HG03520 (cell line): ENCODE measurements around the gene KRTAP12-2.
"Not testable (repeated sequence)": the region's sequence is repeated elsewhere in the genome, so short reads cannot be mapped to it uniquely, and the experiment has no call there.

ENCODE experiments used
- ATAC-seq: cut with Tn5 transposase; IDR thresholded peaks from one replicate; pipeline ENCODE4 v1.9.1; 2021; ENCODE audit warnings: mild to moderate bottlenecking, moderate library complexity; ENCODE audit not compliant: unreplicated experiment

KRTAP12-2 gene

GRCh38 chr21:44702973-44703730 is 36.4 kb upstream of the KRTAP12-2 start:
- ATAC-seq, result no peak

GRCh38 chr21:44702111-44702972 is 35.6 kb upstream of the KRTAP12-2 start:
- ATAC-seq, result no peak

- no peak for ATAC-seq
Observed at GRCh38 chr21:44701541-44701940, 34.8 kb upstream of the KRTAP12-2 start.

- ATAC-seq, result no peak
Observed at GRCh38 chr21:44701023-44701400, 34.3 kb upstream of the KRTAP12-2 start.

- no peak for ATAC-seq
Observed at GRCh38 chr21:44700101-44701022, 33.6 kb upstream of the KRTAP12-2 start.

- ATAC-seq, result no peak
Observed at GRCh38 chr21:44699502-44700001, 32.8 kb upstream of the KRTAP12-2 start.

GRCh38 chr21:44697811-44698734 is 31.3 kb upstream of the KRTAP12-2 start:
- no peak for ATAC-seq

GRCh38 chr21:44697172-44697810 is 30.6 kb upstream of the KRTAP12-2 start, which contains the start of gene KRTAP10-12:
Gene KRTAP10-12, plus strand, starts transcription at chr21:44697172. Its CDS starts 30 bp downstream, at chr21:44697202.
- ATAC-seq, result not testable (repeated sequence)

- no peak for ATAC-seq
Observed at GRCh38 chr21:44696572-44696971, 29.8 kb upstream of the KRTAP12-2 start.

- ATAC-seq, result no peak
Observed at GRCh38 chr21:44695641-44696040, 28.9 kb upstream of the KRTAP12-2 start.

- ATAC-seq, result no peak
Observed at GRCh38 chr21:44695184-44695583, 28.5 kb upstream of the KRTAP12-2 start.

GRCh38 chr21:44694776-44695175 is 28.0 kb upstream of the KRTAP12-2 start:
- ATAC-seq, result no peak

GRCh38 chr21:44692798-44693512 is 26.2 kb upstream of the KRTAP12-2 start:
- no peak for ATAC-seq

- no peak for ATAC-seq
Observed at GRCh38 chr21:44691686-44692085, 25.0 kb upstream of the KRTAP12-2 start.

GRCh38 chr21:44689740-44690139 is 23.0 kb upstream of the KRTAP12-2 start:
- ATAC-seq, result not testable (repeated sequence)

- ATAC-seq, result no peak
Observed at GRCh38 chr21:44687671-44688070, 20.9 kb upstream of the KRTAP12-2 start.

- ATAC-seq, result no peak
Observed at GRCh38 chr21:44686843-44687561, 20.3 kb upstream of the KRTAP12-2 start.
